ENCODE data around the gene PIGZ.

PIGZ gene, protein sequence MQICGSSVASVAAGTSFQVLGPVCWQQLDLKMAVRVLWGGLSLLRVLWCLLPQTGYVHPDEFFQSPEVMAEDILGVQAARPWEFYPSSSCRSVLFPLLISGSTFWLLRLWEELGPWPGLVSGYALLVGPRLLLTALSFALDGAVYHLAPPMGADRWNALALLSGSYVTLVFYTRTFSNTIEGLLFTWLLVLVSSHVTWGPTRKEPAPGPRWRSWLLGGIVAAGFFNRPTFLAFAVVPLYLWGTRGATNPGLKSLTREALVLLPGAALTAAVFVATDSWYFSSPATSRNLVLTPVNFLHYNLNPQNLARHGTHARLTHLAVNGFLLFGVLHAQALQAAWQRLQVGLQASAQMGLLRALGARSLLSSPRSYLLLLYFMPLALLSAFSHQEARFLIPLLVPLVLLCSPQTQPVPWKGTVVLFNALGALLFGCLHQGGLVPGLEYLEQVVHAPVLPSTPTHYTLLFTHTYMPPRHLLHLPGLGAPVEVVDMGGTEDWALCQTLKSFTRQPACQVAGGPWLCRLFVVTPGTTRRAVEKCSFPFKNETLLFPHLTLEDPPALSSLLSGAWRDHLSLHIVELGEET

DNA sequence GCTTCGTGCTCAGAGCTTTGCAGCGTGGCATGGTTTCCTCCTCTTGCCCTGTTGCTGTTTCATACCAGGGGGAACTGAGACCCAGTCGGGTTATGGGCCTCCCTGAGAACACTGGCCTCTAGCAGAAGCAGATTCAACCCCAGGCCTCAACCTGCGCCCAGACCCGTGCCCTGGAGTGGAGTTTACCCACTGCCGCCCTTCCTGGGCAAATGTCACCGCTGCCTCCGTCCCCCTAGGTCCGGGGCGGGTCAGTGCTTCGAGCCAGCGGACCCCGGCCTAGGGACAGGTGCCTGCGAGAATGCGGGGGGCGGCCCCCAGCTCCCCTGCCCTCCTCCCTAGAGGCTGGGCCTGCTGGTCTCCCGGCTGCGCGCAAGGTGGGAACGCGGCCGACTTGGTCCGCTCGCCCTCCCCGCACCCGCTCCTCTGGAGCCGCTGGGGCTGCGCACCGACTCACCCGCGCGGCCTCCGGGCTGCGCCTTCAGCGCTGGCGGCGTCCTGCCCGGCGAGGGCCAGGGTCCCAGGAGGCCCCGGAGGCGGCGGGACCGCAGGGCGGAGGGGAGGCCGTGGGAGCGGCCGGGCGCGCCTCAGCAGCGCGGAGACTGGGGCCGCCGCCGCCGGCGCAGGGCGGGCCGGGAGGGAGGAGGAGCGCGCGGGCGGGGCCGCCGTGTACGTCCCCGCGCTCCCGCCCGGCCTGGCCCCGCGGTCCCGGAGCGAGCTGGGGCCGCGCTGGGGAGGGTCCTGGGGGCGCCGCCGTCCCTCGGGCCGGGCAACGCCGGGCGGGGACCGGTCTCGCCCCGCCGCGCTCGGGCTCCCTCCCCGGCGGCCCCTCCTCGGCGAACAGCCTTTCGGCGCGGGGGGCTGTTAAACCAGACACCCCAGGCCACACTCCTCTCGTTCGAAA lies at the start of gene PIGZ:
Gene PIGZ, minus strand, starts transcription at position 601 of the 901 bp plus-strand sequence. CDS start 16,802 bp downstream, outside the sequence.
- TF ChIP-seq CTCF (IDR thresholded peaks at IDR 0.05): no peak

DNA sequence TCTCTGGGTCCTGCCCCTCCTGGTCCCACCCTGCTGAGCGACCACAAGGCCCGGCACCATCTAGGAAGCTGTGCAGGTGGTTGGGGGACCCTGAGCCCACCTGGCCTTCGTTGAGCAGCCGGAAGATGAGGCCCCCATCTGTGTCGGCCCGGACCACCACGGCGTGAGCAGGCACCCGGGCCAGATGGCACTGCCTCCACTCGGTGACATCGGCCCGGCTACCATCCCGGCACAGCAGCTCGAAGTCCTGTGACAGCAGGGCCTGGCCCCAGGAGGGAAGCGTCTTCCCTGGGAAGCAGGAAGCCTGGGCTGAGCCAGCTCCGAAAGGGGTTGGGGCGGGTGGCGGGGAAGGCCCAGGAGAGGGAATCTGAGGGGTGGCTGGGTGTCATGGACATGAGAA lies 48.4 kb upstream of the PIGZ start:
- no peak for TF ChIP-seq CTCF (IDR thresholded peaks at IDR 0.05)

DNA sequence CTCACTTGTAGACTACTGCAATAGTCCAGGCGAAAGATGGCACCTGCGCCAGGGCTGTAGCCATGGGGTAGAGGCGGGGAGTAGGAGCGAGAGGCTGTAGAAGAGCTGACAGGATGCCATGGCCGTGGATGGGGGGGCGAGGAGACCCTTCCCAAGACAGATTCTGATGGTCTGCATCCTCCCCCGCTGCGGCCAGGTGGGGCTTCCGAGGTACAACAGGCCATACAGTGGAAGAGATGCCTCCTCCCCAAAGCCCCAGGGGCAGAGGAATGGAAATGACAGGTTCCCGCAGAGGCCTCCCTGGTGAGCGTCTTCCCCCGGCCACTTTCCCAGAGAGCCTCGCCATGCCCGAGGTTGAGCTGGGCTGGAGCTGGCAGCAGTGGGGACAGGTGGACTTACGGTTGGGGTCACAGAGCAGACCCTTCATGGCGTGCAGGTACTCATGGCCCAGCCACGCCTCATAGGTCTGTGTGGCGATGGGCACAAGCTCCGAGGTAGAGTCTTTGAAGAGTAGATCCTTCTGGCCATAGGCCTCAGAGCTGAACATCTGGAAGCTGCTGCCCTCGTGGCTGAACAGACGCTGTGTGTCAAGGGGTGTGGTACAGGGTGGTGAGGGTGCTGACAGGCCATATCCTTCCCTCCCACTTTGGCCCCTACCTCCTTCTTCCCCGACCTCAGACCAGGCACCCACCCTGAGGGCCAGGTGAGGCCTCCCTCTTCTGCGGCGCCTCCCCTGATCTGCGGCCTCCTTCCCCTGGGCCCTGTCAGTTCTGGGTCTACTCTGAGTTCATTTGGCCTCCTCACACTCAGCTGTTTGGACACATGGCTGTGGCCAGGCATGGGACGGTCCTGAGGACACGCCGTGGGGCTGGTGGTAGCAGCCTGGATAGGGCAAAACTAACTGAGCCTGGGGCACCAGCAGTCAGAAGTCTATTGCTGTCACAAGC lies 47.4 kb upstream of the PIGZ start:
- TF ChIP-seq CTCF (IDR thresholded peaks at IDR 0.05): no peak

GRCh38 chr3:197014942-197015575 lies 46.4 kb upstream of the PIGZ start:
- TF ChIP-seq CTCF (IDR thresholded peaks at IDR 0.05): no peak

GRCh38 chr3:197014024-197014423 lies 45.4 kb upstream of the PIGZ start:
- TF ChIP-seq CTCF (IDR thresholded peaks at IDR 0.05): no peak

GRCh38 chr3:197012540-197012883 lies 43.9 kb upstream of the PIGZ start:
- TF ChIP-seq CTCF (IDR thresholded peaks at IDR 0.05): no peak
